ENCODE measurements around the gene SLC51B. TPM values are rescaled to one million over a fixed set of nuclear protein-coding genes. Genes with fewer than 3 reads are reported as not detected.

Gene SLC51B
- polyA plus RNA-seq, 1 of the 3 experiments (the other 2 are of a cell fraction) = not detected

DNA sequence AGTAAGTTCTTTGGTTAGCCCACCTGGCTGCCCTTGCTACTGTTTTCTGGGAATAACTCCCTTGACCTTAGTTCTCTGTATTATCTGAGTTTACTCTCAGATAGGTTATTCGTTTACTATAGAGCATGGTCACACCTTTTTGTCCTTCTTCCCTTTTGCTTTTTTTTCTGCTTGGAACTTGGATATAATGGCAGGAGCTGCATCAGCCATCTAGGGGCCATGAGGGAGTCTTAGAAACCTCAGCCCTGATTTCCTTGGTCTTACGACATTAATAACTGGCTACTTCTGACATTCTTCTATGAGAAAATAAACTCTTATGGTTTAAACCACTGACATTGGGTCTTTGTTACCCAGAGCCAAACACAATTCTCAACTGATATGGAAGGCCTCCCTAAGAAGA lies 3.4 kb upstream of the SLC51B start (continued):
- TF ChIP-seq, protein P1, sequence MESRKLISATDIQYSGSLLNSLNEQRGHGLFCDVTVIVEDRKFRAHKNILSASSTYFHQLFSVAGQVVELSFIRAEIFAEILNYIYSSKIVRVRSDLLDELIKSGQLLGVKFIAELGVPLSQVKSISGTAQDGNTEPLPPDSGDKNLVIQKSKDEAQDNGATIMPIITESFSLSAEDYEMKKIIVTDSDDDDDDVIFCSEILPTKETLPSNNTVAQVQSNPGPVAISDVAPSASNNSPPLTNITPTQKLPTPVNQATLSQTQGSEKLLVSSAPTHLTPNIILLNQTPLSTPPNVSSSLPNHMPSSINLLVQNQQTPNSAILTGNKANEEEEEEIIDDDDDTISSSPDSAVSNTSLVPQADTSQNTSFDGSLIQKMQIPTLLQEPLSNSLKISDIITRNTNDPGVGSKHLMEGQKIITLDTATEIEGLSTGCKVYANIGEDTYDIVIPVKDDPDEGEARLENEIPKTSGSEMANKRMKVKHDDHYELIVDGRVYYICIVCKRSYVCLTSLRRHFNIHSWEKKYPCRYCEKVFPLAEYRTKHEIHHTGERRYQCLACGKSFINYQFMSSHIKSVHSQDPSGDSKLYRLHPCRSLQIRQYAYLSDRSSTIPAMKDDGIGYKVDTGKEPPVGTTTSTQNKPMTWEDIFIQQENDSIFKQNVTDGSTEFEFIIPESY (IDR thresholded peaks at IDR 0.05; ENCODE audit: borderline replicate concordance, low read depth) = no peak
- TF ChIP-seq NRF1 (IDR thresholded peaks at IDR 0.05; ENCODE audit: low read depth, low read length) (no peak), MXI1 (IDR thresholded peaks at IDR 0.05; ENCODE audit: low read depth, low read length) (no peak), MEF2A (IDR thresholded peaks at IDR 0.05; ENCODE audit: borderline replicate concordance, low read depth) (no peak)
- TF ChIP-seq, protein P2, sequence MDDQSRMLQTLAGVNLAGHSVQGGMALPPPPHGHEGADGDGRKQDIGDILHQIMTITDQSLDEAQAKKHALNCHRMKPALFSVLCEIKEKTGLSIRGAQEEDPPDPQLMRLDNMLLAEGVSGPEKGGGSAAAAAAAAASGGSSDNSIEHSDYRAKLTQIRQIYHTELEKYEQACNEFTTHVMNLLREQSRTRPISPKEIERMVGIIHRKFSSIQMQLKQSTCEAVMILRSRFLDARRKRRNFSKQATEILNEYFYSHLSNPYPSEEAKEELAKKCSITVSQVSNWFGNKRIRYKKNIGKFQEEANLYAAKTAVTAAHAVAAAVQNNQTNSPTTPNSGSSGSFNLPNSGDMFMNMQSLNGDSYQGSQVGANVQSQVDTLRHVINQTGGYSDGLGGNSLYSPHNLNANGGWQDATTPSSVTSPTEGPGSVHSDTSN (IDR thresholded peaks at IDR 0.05) = no peak

DNA sequence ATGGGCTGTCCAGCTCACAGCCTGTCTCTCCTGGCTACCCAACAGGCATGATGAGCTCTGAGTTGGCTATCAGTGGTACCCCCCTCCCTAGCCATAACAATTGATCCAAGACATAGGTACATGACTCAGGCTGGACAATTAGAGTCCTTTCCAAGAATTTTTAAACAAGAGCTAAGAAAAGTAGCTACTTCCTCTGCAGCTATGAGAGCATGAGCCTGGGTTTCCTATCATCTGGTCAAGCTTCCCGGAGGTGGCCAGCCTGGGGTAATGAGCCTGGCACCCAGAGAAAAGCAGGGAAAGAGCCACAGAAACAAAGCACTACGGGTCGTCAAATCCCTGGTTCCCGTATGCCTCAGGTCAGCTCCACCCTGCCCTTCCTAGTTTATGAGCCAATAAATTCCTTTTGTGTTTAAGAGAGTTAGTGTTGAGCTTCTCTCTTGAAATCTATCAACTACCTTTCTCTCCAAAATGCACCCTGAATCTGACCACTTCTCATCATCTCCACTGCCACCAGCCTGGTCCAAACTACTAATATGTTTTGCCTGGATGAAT lies 2.3 kb upstream of the SLC51B start:
- Histone ChIP-seq H3K36me3 (replicated peaks in 1 of 2; ENCODE audit: control insufficient read depth in 1 of 2, insufficient read depth in 2 of 2, low read length in 1 of 2) (no peaks in the 10 kb centered on the region), H3K27ac (ENCODE audit: low read depth in 2 of 2, low read length in 1 of 2) (no peak overlapping the region), H3K4me2 (no peak overlapping the region), H3F3A (replicated peaks; ENCODE audit: insufficient read depth) (no peaks in the 10 kb centered on the region), H3K9me2 (no peaks in the 10 kb centered on the region), H3K9ac (no peak overlapping the region), H3K79me2 (ENCODE audit: insufficient read depth) (no peaks in the 10 kb centered on the region), H3K27me3 (ENCODE audit: insufficient read depth) (no peaks in the 10 kb centered on the region), H3K4me3 (ENCODE audit: low read depth in 2 of 2, low read length in 1 of 2) (no peak overlapping the region), H2AFZ (ENCODE audit: low read depth) (no peak overlapping the region), H4K20me1 (ENCODE audit: insufficient read depth) (no peaks in the 10 kb centered on the region), H3K9me3 (no peaks in the 10 kb centered on the region), H3K4me1 (ENCODE audit: control insufficient read depth in 1 of 2, insufficient read depth in 2 of 2, low read depth in 1 of 2, low read length in 1 of 2) (peaks cover 0 to 7% of the 10 kb centered on the region in 2 experiments; a peak in 1 of 4 replicates)
- CTCF ChIA-PET = interaction anchor here (1.2 to 4.2 kb wide), 6 partner anchors 9 to 315 kb away, joined by 3 to 21 read pairs (median 4); partner anchors contain the start of gene RASL12
- POLR2A ChIA-PET = no interaction called here
- no peak for DNase-seq
- WGBS (ENCODE audit: low lambda C conversion rate) = 89% methylated on average over 4 of the region's 4 CpGs
- TF ChIP-seq GATA2 (CRISPR knock-in tag; IDR thresholded peaks at IDR 0.05) (no peak), FOSL2 (IDR thresholded peaks at IDR 0.05; ENCODE audit: borderline replicate concordance, low read depth) (no peak), RXRA (IDR thresholded peaks at IDR 0.05; ENCODE audit: borderline replicate concordance, low read depth) (no peak), RAD21 (IDR thresholded peaks at IDR 0.05; ENCODE audit: low read length) (no peak), TCF12 (IDR thresholded peaks at IDR 0.05) (no peak), SMC3 (IDR thresholded peaks at IDR 0.05; ENCODE audit: low read depth, low read length) (no peak), RFX5 (IDR thresholded peaks at IDR 0.05; ENCODE audit: low read length) (no peak), POLR2AphosphoS5 (IDR thresholded peaks at IDR 0.05; ENCODE audit: low read depth, low read length) (no peak), ELF1 (IDR thresholded peaks at IDR 0.05) (no peak), EP300 (IDR thresholded peaks at IDR 0.05; ENCODE audit: borderline replicate concordance in 1 of 2, low read depth in 1 of 2, low read length in 1 of 2) (no peak), CHD2 (IDR thresholded peaks at IDR 0.05; ENCODE audit: low read length, partially characterized antibody) (no peak), NFIC (IDR thresholded peaks at IDR 0.05; ENCODE audit: borderline replicate concordance) (no peak)
- TF ChIP-seq, protein P3, sequence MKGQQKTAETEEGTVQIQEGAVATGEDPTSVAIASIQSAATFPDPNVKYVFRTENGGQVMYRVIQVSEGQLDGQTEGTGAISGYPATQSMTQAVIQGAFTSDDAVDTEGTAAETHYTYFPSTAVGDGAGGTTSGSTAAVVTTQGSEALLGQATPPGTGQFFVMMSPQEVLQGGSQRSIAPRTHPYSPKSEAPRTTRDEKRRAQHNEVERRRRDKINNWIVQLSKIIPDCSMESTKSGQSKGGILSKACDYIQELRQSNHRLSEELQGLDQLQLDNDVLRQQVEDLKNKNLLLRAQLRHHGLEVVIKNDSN (IDR thresholded peaks at IDR 0.05; ENCODE audit: borderline replicate concordance, low read depth) = no peak
- TF ChIP-seq, protein P4, sequence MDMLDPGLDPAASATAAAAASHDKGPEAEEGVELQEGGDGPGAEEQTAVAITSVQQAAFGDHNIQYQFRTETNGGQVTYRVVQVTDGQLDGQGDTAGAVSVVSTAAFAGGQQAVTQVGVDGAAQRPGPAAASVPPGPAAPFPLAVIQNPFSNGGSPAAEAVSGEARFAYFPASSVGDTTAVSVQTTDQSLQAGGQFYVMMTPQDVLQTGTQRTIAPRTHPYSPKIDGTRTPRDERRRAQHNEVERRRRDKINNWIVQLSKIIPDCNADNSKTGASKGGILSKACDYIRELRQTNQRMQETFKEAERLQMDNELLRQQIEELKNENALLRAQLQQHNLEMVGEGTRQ (IDR thresholded peaks at IDR 0.05; ENCODE audit: borderline replicate concordance, low read depth, low read length) = no peak
- TF ChIP-seq, protein P5, sequence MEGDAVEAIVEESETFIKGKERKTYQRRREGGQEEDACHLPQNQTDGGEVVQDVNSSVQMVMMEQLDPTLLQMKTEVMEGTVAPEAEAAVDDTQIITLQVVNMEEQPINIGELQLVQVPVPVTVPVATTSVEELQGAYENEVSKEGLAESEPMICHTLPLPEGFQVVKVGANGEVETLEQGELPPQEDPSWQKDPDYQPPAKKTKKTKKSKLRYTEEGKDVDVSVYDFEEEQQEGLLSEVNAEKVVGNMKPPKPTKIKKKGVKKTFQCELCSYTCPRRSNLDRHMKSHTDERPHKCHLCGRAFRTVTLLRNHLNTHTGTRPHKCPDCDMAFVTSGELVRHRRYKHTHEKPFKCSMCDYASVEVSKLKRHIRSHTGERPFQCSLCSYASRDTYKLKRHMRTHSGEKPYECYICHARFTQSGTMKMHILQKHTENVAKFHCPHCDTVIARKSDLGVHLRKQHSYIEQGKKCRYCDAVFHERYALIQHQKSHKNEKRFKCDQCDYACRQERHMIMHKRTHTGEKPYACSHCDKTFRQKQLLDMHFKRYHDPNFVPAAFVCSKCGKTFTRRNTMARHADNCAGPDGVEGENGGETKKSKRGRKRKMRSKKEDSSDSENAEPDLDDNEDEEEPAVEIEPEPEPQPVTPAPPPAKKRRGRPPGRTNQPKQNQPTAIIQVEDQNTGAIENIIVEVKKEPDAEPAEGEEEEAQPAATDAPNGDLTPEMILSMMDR (IDR thresholded peaks at IDR 0.05) = no peak
- TF ChIP-seq, protein P6, sequence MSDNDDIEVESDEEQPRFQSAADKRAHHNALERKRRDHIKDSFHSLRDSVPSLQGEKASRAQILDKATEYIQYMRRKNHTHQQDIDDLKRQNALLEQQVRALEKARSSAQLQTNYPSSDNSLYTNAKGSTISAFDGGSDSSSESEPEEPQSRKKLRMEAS (IDR thresholded peaks at IDR 0.05; ENCODE audit: low read depth) = no peak
- TF ChIP-seq, protein P1 (IDR thresholded peaks at IDR 0.05; ENCODE audit: borderline replicate concordance, low read depth) = no peak
- TF ChIP-seq, protein P7, sequence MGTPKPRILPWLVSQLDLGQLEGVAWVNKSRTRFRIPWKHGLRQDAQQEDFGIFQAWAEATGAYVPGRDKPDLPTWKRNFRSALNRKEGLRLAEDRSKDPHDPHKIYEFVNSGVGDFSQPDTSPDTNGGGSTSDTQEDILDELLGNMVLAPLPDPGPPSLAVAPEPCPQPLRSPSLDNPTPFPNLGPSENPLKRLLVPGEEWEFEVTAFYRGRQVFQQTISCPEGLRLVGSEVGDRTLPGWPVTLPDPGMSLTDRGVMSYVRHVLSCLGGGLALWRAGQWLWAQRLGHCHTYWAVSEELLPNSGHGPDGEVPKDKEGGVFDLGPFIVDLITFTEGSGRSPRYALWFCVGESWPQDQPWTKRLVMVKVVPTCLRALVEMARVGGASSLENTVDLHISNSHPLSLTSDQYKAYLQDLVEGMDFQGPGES (IDR thresholded peaks at IDR 0.05; ENCODE audit: low read depth, low read length) = no peak

Measured in SK-N-SH (cell line).